SK-N-SH treated with all-trans-retinoic acid at 6 μM for 48 hours (cell line): ENCODE data around the gene NGFR.

ENCODE experiments used
- ATAC-seq: fragments of 200-7000 bp; cut with Tn5 transposase; 3 replicates; pipeline ENCODE4 v1.9.1; 2020; ENCODE audit warnings: mild to moderate bottlenecking, moderate library complexity
- ARNTL ChIP-seq: fragments of 450-650 bp; formaldehyde crosslinking; IDR thresholded peaks from 2 replicates; pipeline ENCODE4 v1.5.0; 2020; ENCODE audit warnings: low read depth, mild to moderate bottlenecking, moderate library complexity, borderline replicate concordance
- BACH2 ChIP-seq: fragments of 250-450 bp; sonication (Bioruptor Pico); IDR thresholded peaks from 2 replicates; pipeline ENCODE4 v1.9.0; 2021; ENCODE audit warnings: mild to moderate bottlenecking, borderline replicate concordance
- CSDC2 ChIP-seq: fragments of 250-450 bp; sonication (Bioruptor Pico); IDR thresholded peaks from 2 replicates; pipeline ENCODE4 v1.5.0; 2020; ENCODE audit warnings: mild to moderate bottlenecking, moderate library complexity
- CSRNP3 ChIP-seq: fragments of 250-450 bp; sonication (Bioruptor Pico); IDR thresholded peaks from 2 replicates; pipeline ENCODE4 v1.5.1; 2021; ENCODE audit warnings: mild to moderate bottlenecking, moderate library complexity
- ESRRG ChIP-seq: fragments of 250-450 bp; sonication (Bioruptor Pico); IDR thresholded peaks from 2 replicates; pipeline ENCODE4 v1.6.1; 2021; ENCODE audit warnings: mild to moderate bottlenecking
- GLIS3 ChIP-seq: fragments of 250-450 bp; sonication (Bioruptor Pico); IDR thresholded peaks from 2 replicates; pipeline ENCODE4 v1.5.0; 2020; ENCODE audit warnings: mild to moderate bottlenecking, moderate library complexity
- ISL1 ChIP-seq: fragments of 250-450 bp; sonication (Bioruptor Pico); IDR thresholded peaks from 2 replicates; pipeline ENCODE4 v2.1.2; 2022; ENCODE audit warnings: mild to moderate bottlenecking, moderate library complexity
- OSR1 ChIP-seq: fragments of 250-450 bp; sonication (Bioruptor Pico); IDR thresholded peaks from 2 replicates; pipeline ENCODE4 v1.8.0; 2022; ENCODE audit warnings: moderate library complexity, mild to moderate bottlenecking, inconsistent platforms
- PATZ1 ChIP-seq: fragments of 250-450 bp; sonication (Bioruptor Pico); IDR thresholded peaks from 2 replicates; pipeline ENCODE4 v1.8.0; 2020; ENCODE audit warnings: mild to moderate bottlenecking, moderate library complexity, borderline replicate concordance
- PPARA ChIP-seq: fragments of 250-450 bp; sonication (Bioruptor Pico); IDR thresholded peaks from 2 replicates; pipeline ENCODE4 v1.5.0; 2020; ENCODE audit warnings: mild to moderate bottlenecking, borderline replicate concordance
- RARB ChIP-seq: fragments of 250-450 bp; sonication (Bioruptor Pico); IDR thresholded peaks from 2 replicates; pipeline ENCODE4 v1.8.0; 2021; ENCODE audit warnings: mild to moderate bottlenecking, moderate library complexity
- SNAI2 ChIP-seq: fragments of 250-450 bp; sonication (Bioruptor Pico); IDR thresholded peaks from 2 replicates; pipeline ENCODE4 v1.5.0; 2020; ENCODE audit warnings: mild to moderate bottlenecking, moderate library complexity
- TCF4 ChIP-seq: fragments of 250-450 bp; sonication (Bioruptor Pico); IDR thresholded peaks from 2 replicates; pipeline ENCODE4 v1.8.0; 2021; ENCODE audit warnings: mild to moderate bottlenecking, moderate library complexity, borderline replicate concordance
- ZC3H10 ChIP-seq: fragments of 250-450 bp; sonication (Bioruptor Pico); IDR thresholded peaks from 2 replicates; pipeline ENCODE4 v1.5.1; 2021; ENCODE audit warnings: mild to moderate bottlenecking, moderate library complexity
- ZFP3 ChIP-seq: fragments of 250-450 bp; sonication (Bioruptor Pico); IDR thresholded peaks from 2 replicates; pipeline ENCODE4 v1.5.0; 2020; ENCODE audit warnings: mild to moderate bottlenecking, moderate library complexity
- ZFP30 ChIP-seq: fragments of 450-650 bp; formaldehyde crosslinking; IDR thresholded peaks from 2 replicates; pipeline ENCODE4 v1.5.0; 2022; ENCODE audit warnings: mild to moderate bottlenecking, moderate library complexity
- ZNF565 ChIP-seq: fragments of 450-650 bp; formaldehyde crosslinking; conservative IDR thresholded peaks from 2 replicates; pipeline ENCODE4 v1.5.0; 2020; ENCODE audit warnings: low read depth, mild to moderate bottlenecking, moderate library complexity
- ZNF70 ChIP-seq: fragments of 450-650 bp; formaldehyde crosslinking; IDR thresholded peaks from 2 replicates; pipeline ENCODE4 v1.5.0; 2020; ENCODE audit warnings: mild to moderate bottlenecking, moderate library complexity
- ZNF8 ChIP-seq: fragments of 450-650 bp; formaldehyde crosslinking; IDR thresholded peaks from 2 replicates; pipeline ENCODE4 v1.5.0; 2020; ENCODE audit warnings: mild to moderate bottlenecking, moderate library complexity
- TF ChIP-seq, protein P1 (sequence below): fragments of 250-450 bp; sonication (Bioruptor Pico); IDR thresholded peaks from 2 replicates; pipeline ENCODE4 v1.8.0; 2021; ENCODE audit warnings: low read depth, mild to moderate bottlenecking, moderate library complexity, borderline replicate concordance
- TF ChIP-seq, protein P2 (sequence below): fragments of 250-450 bp; sonication (Bioruptor Pico); IDR thresholded peaks from 2 replicates; pipeline ENCODE4 v1.5.1; 2020; ENCODE audit warnings: low read depth, mild to moderate bottlenecking, moderate library complexity

Gene NGFR

GRCh38 chr17:49513641-49514040 lies 18.5 kb downstream of the NGFR start (continued):
- no peak for TF ChIP-seq ZC3H10 (CRISPR knock-in tag)
- TF ChIP-seq ZNF565 (CRISPR knock-in tag), result no peak
- no peak for TF ChIP-seq TCF4
- TF ChIP-seq PATZ1 (CRISPR knock-in tag), result no peak

DNA sequence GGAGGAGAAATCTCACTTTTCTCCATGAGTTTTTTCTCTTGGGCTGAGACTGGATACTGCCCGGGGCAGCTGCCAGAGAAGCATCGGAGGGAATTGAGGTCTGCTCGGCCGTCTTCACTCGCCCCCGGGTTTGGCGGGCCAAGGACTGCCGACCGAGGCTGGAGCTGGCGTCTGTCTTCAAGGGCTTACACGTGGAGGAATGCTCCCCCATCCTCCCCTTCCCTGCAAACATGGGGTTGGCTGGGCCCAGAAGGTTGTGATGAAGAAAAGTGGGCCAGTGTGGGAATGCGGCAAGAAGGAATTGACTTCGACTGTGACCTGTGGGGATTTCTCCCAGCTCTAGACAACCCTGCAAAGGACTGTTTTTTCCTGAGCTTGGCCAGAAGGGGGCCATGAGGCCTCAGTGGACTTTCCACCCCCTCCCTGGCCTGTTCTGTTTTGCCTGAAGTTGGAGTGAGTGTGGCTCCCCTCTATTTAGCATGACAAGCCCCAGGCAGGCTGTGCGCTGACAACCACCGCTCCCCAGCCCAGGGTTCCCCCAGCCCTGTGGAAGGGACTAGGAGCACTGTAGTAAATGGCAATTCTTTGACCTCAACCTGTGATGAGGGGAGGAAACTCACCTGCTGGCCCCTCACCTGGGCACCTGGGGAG lies 19.1 kb downstream of the NGFR start:
- ATAC-seq, result peak; percentile 36
- TF ChIP-seq BACH2 (no peak), ZNF70 (CRISPR knock-in tag) (no peak), ZC3H10 (CRISPR knock-in tag) (no peak), ZFP30 (CRISPR knock-in tag) (no peak), TCF4 (no peak), GLIS3 (CRISPR knock-in tag) (no peak), PATZ1 (CRISPR knock-in tag) (no peak), SNAI2 (CRISPR knock-in tag) (no peak), ISL1 (no peak), OSR1 (no peak)
- TF ChIP-seq, protein P1, sequence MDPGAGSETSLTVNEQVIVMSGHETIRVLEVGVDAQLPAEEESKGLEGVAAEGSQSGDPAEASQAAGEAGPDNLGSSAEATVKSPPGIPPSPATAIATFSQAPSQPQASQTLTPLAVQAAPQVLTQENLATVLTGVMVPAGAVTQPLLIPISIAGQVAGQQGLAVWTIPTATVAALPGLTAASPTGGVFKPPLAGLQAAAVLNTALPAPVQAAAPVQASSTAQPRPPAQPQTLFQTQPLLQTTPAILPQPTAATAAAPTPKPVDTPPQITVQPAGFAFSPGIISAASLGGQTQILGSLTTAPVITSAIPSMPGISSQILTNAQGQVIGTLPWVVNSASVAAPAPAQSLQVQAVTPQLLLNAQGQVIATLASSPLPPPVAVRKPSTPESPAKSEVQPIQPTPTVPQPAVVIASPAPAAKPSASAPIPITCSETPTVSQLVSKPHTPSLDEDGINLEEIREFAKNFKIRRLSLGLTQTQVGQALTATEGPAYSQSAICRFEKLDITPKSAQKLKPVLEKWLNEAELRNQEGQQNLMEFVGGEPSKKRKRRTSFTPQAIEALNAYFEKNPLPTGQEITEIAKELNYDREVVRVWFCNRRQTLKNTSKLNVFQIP, result no peak
- TF ChIP-seq, protein P2, sequence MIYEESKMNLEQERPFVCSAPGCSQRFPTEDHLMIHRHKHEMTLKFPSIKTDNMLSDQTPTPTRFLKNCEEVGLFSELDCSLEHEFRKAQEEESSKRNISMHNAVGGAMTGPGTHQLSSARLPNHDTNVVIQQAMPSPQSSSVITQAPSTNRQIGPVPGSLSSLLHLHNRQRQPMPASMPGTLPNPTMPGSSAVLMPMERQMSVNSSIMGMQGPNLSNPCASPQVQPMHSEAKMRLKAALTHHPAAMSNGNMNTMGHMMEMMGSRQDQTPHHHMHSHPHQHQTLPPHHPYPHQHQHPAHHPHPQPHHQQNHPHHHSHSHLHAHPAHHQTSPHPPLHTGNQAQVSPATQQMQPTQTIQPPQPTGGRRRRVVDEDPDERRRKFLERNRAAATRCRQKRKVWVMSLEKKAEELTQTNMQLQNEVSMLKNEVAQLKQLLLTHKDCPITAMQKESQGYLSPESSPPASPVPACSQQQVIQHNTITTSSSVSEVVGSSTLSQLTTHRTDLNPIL (CRISPR knock-in tag), result no peak

DNA sequence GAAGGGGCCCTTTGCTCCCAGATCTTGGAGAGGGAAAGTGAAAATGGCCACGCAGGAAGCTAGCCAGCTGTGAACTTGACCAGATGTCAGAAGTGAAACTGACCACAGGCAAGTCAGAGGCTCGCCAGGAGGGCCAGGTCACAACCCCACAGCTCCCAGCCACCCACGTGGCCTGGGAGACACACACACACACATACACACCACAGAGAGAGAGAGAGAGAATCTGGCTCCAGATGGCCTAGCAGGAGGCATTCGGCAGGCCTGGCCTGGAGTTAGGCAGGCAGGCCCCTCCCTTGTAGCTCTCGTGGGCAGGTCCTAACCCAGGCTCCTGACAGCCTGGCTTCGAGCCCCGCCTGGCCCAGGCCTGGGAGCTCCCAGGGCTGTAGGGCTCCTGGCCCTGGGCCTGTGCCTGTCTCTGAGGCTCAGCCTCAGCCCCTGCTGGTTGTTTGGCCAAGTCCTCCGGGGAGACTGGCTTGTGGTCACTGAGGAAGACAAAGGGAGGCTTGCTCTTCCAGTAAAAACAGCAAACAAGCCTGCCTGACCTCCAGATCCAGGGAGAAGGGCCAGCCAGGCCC lies 20.2 kb downstream of the NGFR start:
- peak; percentile 98 for ATAC-seq
- TF ChIP-seq ZC3H10 (CRISPR knock-in tag), result no peak
- TF ChIP-seq, protein P1, result no peak
- TF ChIP-seq, protein P2 (CRISPR knock-in tag), result no peak
- no peak for TF ChIP-seq ARNTL (CRISPR knock-in tag)
- peak; percentile 60; the same call in 1 of the 2 replicates for TF ChIP-seq CSRNP3 (CRISPR knock-in tag)
- no peak for TF ChIP-seq OSR1
- TF ChIP-seq BACH2, result peak; percentile 87
- peak; percentile 52; the same call in 1 of the 2 replicates for TF ChIP-seq PATZ1 (CRISPR knock-in tag)
- peak; percentile 87 for TF ChIP-seq CSDC2 (CRISPR knock-in tag)
- 0 out of 2 replicates have a peak, but pooled peaks have one; percentile 31 for TF ChIP-seq ESRRG (CRISPR knock-in tag)
- no peak; the same call in 1 of the 2 replicates for TF ChIP-seq ZNF8 (CRISPR knock-in tag)
- no peak for TF ChIP-seq RARB (CRISPR knock-in tag)
- TF ChIP-seq PPARA, result peak; percentile 81; the same call in 1 of the 2 replicates
- TF ChIP-seq ISL1, result peak; percentile 38
- TF ChIP-seq ZFP30 (CRISPR knock-in tag), result peak; percentile 61
- peak; percentile 62; the same call in 1 of the 2 replicates for TF ChIP-seq ZFP3
- TF ChIP-seq GLIS3 (CRISPR knock-in tag), result no peak
